MCF 10A (cell line): ENCODE results near the gene GAS2L1. TPM values are rescaled to one million over a fixed set of nuclear protein-coding genes. Genes with fewer than 3 reads are reported as not detected.

ENCODE experiments used
- BruUV-seq: library from RNA; stranded (reverse); fragments of 400-500 nt; replicated peaks from 2 replicates; lab custom pipeline; 2021; lab: Mats Ljungman, UMichigan
- CTCF ChIA-PET: fragments of 300-600 bp; sonication (Branson Sonifier 250); formaldehyde crosslinking; extraction: SDS; loops from one replicate; lab custom pipeline; 2021; ENCODE audit warnings: antibody characterized with exemption, inconsistent platforms; lab: Yijun Ruan, JAX
- POLR2A ChIA-PET: fragments of 300-600, 350-650 bp; sonication (Branson Sonifier 250); formaldehyde crosslinking; extraction: SDS; loops from one replicate; lab custom pipeline; 2020; ENCODE audit warnings: antibody characterized with exemption, inconsistent platforms; lab: Yijun Ruan, JAX
- DNase-seq: peaks from one replicate; pipeline ENCODE4 v3.0.0-alpha.2; 2018; ENCODE audit not compliant: unreplicated experiment
- H3K27ac Mint-ChIP-seq: one replicate; pipeline ENCODE4 v1.8.0; 2022; ENCODE audit warnings: mild to moderate bottlenecking, low read depth, mixed read lengths; ENCODE audit not compliant: unreplicated experiment
- H3K27me3 Mint-ChIP-seq: one replicate; pipeline ENCODE4 v1.8.0; 2022; ENCODE audit warnings: mixed read lengths; ENCODE audit not compliant: insufficient read depth, unreplicated experiment
- H3K36me3 Mint-ChIP-seq: one replicate; pipeline ENCODE4 v1.8.0; 2022; ENCODE audit warnings: mild to moderate bottlenecking, moderate library complexity, mixed read lengths; ENCODE audit not compliant: insufficient read depth, unreplicated experiment
- H3K4me1 Mint-ChIP-seq: one replicate; pipeline ENCODE4 v1.8.0; 2022; ENCODE audit warnings: mixed read lengths; ENCODE audit not compliant: insufficient read depth, unreplicated experiment
- H3K4me3 Mint-ChIP-seq: one replicate; pipeline ENCODE4 v1.8.0; 2022; ENCODE audit warnings: mild to moderate bottlenecking, moderate library complexity, mixed read lengths; ENCODE audit not compliant: unreplicated experiment
- H3K9me3 Mint-ChIP-seq: one replicate; pipeline ENCODE4 v1.8.0; 2022; ENCODE audit warnings: mixed read lengths; ENCODE audit not compliant: unreplicated experiment
- intact Hi-C: fragments of 100-400 bp; cut with micrococcal nuclease; formaldehyde crosslinking; loops from 2 replicates; pipeline ENCODE4 v1.14.1; 2022
- total RNA-seq: library from RNA; stranded (reverse); gene quantifications from 2 replicates; pipeline ENCODE4 v1.2.3, GENCODE V29; 2022
- TF ChIP-seq, protein P1 (sequence below): fragments of 200-600 bp; IDR thresholded peaks from one replicate; pipeline ENCODE4 v1.8.0; 2022; ENCODE audit warnings: antibody characterized with exemption, mild to moderate bottlenecking; ENCODE audit not compliant: unreplicated experiment

Gene GAS2L1
- total RNA-seq, 1 experiment from 2014 or later: 17.2 TPM

DNA sequence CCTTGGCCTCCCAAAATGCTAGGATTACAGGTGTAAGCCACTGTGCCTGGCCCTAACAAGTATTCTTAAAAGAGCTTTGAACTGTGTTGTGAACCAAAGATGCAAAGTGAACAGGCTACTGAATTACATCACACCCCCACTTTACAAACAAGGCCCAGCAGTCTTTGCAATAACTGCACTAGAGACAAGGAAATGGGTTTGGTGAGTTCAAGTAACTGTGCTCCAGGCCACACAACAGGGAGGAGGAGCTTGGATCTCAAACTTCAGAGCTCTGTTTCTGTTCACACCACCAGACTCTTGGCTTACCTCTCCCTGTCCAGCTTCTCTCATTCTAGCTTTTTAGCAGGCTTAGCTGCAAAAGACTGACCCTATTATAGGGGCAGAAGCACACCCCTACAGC, 39.5 kb downstream of the GAS2L1 start:
- Mint-ChIP-seq H3K27ac (no peak overlapping the region), H3K27me3 (no peaks in the 10 kb centered on the region), H3K4me3 (no peak overlapping the region), H3K36me3 (peaks cover 73% of the 10 kb centered on the region), H3K9me3 (no peaks in the 10 kb centered on the region), H3K4me1 (peaks cover 20% of the 10 kb centered on the region)
- POLR2A ChIA-PET: interaction anchor here (0.9 to 1.1 kb wide), 2 partner anchors 11 to 40 kb away, joined by 3 to 4 read pairs; partner anchors contain the start of gene GAS2L1
- no TSS peak for BruUV-seq
- no peak for DNase-seq
- intact Hi-C loops: no loop called here
- CTCF ChIA-PET: interaction anchor here (0.9 kb wide), 1 partner anchor 13 kb away, joined by 4 read pairs; no protein-coding TSS in a partner anchor
- TF ChIP-seq, protein P1, sequence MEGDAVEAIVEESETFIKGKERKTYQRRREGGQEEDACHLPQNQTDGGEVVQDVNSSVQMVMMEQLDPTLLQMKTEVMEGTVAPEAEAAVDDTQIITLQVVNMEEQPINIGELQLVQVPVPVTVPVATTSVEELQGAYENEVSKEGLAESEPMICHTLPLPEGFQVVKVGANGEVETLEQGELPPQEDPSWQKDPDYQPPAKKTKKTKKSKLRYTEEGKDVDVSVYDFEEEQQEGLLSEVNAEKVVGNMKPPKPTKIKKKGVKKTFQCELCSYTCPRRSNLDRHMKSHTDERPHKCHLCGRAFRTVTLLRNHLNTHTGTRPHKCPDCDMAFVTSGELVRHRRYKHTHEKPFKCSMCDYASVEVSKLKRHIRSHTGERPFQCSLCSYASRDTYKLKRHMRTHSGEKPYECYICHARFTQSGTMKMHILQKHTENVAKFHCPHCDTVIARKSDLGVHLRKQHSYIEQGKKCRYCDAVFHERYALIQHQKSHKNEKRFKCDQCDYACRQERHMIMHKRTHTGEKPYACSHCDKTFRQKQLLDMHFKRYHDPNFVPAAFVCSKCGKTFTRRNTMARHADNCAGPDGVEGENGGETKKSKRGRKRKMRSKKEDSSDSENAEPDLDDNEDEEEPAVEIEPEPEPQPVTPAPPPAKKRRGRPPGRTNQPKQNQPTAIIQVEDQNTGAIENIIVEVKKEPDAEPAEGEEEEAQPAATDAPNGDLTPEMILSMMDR: no peak

DNA sequence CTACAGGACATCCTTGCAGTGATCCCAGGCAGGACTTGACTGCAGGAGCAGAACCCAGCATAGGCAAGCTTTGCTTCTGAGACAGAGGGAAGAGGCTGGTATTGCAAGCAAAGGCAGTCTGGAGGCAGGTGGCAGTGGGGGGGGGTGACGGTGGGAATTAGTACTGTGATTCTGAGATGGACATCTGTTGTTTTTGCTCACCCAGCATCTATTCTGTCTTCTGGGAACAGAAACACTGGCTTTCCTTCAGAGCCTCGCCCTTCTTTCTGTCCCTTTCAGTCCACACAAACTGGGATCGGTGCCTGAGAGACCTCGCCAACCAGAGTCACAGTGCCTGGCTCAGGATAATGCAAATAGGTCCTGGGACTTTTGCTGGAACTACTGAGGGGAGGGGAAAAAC, 40.2 kb downstream of the GAS2L1 start:
- Mint-ChIP-seq H3K36me3 (peaks cover 81% of the 10 kb centered on the region), H3K27ac (no peak overlapping the region), H3K4me3 (no peak overlapping the region), H3K27me3 (no peaks in the 10 kb centered on the region), H3K4me1 (peaks cover 20% of the 10 kb centered on the region), H3K9me3 (no peaks in the 10 kb centered on the region)
- intact Hi-C loops: no loop called here
- no TSS peak for BruUV-seq
- CTCF ChIA-PET: interaction anchor here (0.5 kb wide), 1 partner anchor 623 kb away, joined by 5 read pairs; no protein-coding TSS in a partner anchor
- POLR2A ChIA-PET: interaction anchor here (0.9 to 1.1 kb wide), 2 partner anchors 12 to 41 kb away, joined by 3 to 4 read pairs; partner anchors contain the start of gene GAS2L1
- TF ChIP-seq, protein P1: no peak
- DNase-seq: no peak

DNA sequence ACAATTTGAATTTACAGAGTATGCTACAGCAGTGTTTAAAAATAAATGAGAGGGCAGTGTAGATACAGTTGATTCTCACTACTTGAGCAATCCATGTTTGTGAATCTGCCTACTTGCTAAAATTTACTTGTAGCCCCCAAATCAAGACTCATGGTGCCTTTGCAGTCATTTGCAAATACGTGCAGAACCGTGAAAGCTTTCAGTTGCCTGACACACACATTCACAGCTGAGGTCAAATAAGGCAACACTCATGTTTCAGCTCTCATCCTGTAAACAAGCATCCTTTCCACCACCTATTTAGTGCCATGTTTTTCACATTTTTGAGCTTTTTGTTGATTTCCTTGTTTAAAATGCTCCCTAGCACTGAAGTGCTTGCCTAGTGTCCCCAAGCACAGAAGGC, 41.6 kb downstream of the GAS2L1 start:
- no peaks in the 10 kb centered on the region for H3K27me3 Mint-ChIP-seq
- H3K4me3 Mint-ChIP-seq: no peak overlapping the region
- ChIA-PET POLR2A (interaction anchor here (1.8 kb wide), 1 partner anchor 9 kb away, joined by 5 read pairs; no protein-coding TSS in a partner anchor), CTCF (interaction anchor here (0.6 kb wide), 2 partner anchors 11 to 46 kb away, joined by 3 read pairs; no protein-coding TSS in a partner anchor)
- H3K9me3 Mint-ChIP-seq: no peaks in the 10 kb centered on the region
- TF ChIP-seq, protein P1: no peak
- H3K27ac Mint-ChIP-seq: no peak overlapping the region
- H3K4me1 Mint-ChIP-seq: peaks cover 17% of the 10 kb centered on the region
- peaks cover 70% of the 10 kb centered on the region for H3K36me3 Mint-ChIP-seq
- no peak for DNase-seq
- intact Hi-C loops: no loop called here
- BruUV-seq: no TSS peak

DNA sequence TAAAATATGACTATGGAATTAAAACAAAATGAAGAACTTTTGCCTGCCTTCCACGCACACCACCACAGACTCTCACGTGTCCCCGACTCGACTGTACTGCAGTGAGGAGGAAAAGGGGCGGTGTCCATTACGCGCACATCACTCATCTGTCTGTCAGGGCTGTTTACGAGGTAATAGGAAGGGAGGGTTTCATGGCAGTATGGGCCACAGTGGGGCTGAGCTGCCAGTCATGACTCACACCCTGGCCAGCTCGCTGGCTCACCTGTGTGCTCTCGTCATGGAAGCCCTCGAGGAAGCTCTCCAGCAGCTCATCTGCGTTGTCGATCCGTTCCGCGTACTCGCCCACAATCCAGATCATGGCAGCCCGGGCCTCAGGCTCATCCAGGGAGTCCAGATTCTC, 42.5 kb downstream of the GAS2L1 start:
- ChIA-PET POLR2A (interaction anchor here (0.6 to 1.8 kb wide), 4 partner anchors 8 to 1954 kb away, joined by 3 to 5 read pairs (median 4); no protein-coding TSS in a partner anchor), CTCF (interaction anchor here (0.6 kb wide), 1 partner anchor 153 kb away, joined by 3 read pairs; no protein-coding TSS in a partner anchor)
- Mint-ChIP-seq H3K36me3 (peaks cover 66% of the 10 kb centered on the region), H3K4me3 (no peak overlapping the region), H3K27me3 (no peaks in the 10 kb centered on the region), H3K4me1 (peaks cover 15% of the 10 kb centered on the region), H3K9me3 (no peaks in the 10 kb centered on the region), H3K27ac (peak overlapping the region; percentile 39)
- peak; percentile 89 for DNase-seq
- BruUV-seq: no TSS peak
- intact Hi-C loops: no loop called here
- TF ChIP-seq, protein P1: no peak
